HEK293 (cell line): Measurements from ENCODE around the gene ARCN1.

ENCODE experiments used
- GFI1B ChIP-seq: fragments of 450-650 bp; formaldehyde crosslinking; IDR thresholded peaks from 2 replicates; pipeline ENCODE4 v1.5.1; 2016; ENCODE audit warnings: missing biosample characterization, missing genetic modification characterization
- SP2 ChIP-seq: fragments of 450-650 bp; formaldehyde crosslinking; IDR thresholded peaks from 2 replicates; pipeline ENCODE4 v1.5.1; 2016; ENCODE audit warnings: missing biosample characterization, missing genetic modification characterization
- YY1 ChIP-seq: fragments of 450-650 bp; formaldehyde crosslinking; IDR thresholded peaks from 2 replicates; pipeline ENCODE4 v1.5.1; 2018; ENCODE audit warnings: missing biosample characterization, missing genetic modification characterization
- ZBTB8A ChIP-seq: fragments of 450-650 bp; formaldehyde crosslinking; IDR thresholded peaks from 2 replicates; pipeline ENCODE4 v1.5.1; 2016; ENCODE audit warnings: missing biosample characterization, missing genetic modification characterization
- ZNF133 ChIP-seq: fragments of 450-650 bp; formaldehyde crosslinking; IDR thresholded peaks from 2 replicates; pipeline ENCODE4 v1.5.1; 2016; ENCODE audit warnings: missing biosample characterization, missing genetic modification characterization
- ZNF302 ChIP-seq: fragments of 450-650 bp; formaldehyde crosslinking; IDR thresholded peaks from 2 replicates; pipeline ENCODE4 v1.5.1; 2016; ENCODE audit warnings: missing biosample characterization, missing genetic modification characterization, low read depth
- ZNF311 ChIP-seq: fragments of 450-650 bp; formaldehyde crosslinking; IDR thresholded peaks from 2 replicates; pipeline ENCODE4 v1.5.1; 2017; ENCODE audit warnings: missing biosample characterization, missing genetic modification characterization, borderline replicate concordance
- ZNF549 ChIP-seq: fragments of 450-650 bp; IDR thresholded peaks from 2 replicates; pipeline ENCODE4 v1.5.1; 2018; ENCODE audit warnings: missing biosample characterization, missing genetic modification characterization, mild to moderate bottlenecking, inconsistent platforms, moderate library complexity
- ZNF776 ChIP-seq: fragments of 450-650 bp; formaldehyde crosslinking; IDR thresholded peaks from 2 replicates; pipeline ENCODE4 v1.5.0; 2017; ENCODE audit warnings: missing biosample characterization, missing genetic modification characterization, borderline replicate concordance
- ZNF792 ChIP-seq: fragments of 450-650 bp; formaldehyde crosslinking; IDR thresholded peaks from 2 replicates; pipeline ENCODE4 v1.5.1; 2016; ENCODE audit warnings: missing biosample characterization, missing genetic modification characterization
- TF ChIP-seq, protein P1 (sequence below): sonication (generic); formaldehyde crosslinking; IDR thresholded peaks from 2 replicates; pipeline ENCODE4 v1.8.1; 2022; ENCODE audit warnings: mild to moderate bottlenecking, moderate library complexity, missing genetic modification reagents
- TF ChIP-seq, protein P2 (sequence below): fragments of 450-650 bp; formaldehyde crosslinking; IDR thresholded peaks from 2 replicates; pipeline ENCODE4 v1.5.1; 2017; ENCODE audit warnings: missing biosample characterization, missing genetic modification characterization
- TF ChIP-seq, protein P3 (sequence below): fragments of 450-650 bp; formaldehyde crosslinking; IDR thresholded peaks from 2 replicates; pipeline ENCODE4 v1.5.1; 2016; ENCODE audit warnings: missing biosample characterization, missing genetic modification characterization
- TF ChIP-seq, protein P4 (sequence below): fragments of 450-650 bp; formaldehyde crosslinking; IDR thresholded peaks from 2 replicates; pipeline ENCODE4 v1.5.1; 2016; ENCODE audit warnings: missing biosample characterization, missing genetic modification characterization

DNA sequence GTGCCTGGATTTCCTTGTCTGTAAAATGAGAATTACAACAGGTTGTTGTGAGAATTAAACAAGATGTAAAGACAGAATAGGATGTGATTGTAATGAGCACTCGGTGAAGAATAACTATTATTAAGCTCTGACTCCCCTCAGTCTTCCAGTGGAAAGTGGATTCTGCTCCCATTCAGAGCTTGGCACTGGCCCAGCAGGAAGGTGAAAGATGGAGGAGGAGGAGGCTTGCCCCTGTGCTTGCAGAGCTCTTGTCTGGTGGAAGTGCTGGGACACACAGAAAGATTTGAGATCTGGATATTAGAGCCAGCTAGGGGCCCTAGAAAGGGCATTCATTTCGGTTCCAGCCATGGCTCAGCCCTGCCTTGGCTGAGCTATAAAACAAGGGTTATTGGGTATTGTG lies 63.4 kb downstream of the ARCN1 start:
- no peak for TF ChIP-seq SP2 (tag by site-specific recombination)
- TF ChIP-seq, protein P1, sequence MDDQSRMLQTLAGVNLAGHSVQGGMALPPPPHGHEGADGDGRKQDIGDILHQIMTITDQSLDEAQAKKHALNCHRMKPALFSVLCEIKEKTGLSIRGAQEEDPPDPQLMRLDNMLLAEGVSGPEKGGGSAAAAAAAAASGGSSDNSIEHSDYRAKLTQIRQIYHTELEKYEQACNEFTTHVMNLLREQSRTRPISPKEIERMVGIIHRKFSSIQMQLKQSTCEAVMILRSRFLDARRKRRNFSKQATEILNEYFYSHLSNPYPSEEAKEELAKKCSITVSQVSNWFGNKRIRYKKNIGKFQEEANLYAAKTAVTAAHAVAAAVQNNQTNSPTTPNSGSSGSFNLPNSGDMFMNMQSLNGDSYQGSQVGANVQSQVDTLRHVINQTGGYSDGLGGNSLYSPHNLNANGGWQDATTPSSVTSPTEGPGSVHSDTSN (CRISPR knock-in tag) = no peak
- no peak for TF ChIP-seq ZNF311 (tag by site-specific recombination)
- no peak for TF ChIP-seq GFI1B (tag by site-specific recombination)
- TF ChIP-seq, protein P2, sequence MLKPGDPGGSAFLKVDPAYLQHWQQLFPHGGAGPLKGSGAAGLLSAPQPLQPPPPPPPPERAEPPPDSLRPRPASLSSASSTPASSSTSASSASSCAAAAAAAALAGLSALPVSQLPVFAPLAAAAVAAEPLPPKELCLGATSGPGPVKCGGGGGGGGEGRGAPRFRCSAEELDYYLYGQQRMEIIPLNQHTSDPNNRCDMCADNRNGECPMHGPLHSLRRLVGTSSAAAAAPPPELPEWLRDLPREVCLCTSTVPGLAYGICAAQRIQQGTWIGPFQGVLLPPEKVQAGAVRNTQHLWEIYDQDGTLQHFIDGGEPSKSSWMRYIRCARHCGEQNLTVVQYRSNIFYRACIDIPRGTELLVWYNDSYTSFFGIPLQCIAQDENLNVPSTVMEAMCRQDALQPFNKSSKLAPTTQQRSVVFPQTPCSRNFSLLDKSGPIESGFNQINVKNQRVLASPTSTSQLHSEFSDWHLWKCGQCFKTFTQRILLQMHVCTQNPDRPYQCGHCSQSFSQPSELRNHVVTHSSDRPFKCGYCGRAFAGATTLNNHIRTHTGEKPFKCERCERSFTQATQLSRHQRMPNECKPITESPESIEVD (tag by site-specific recombination) = no peak
- TF ChIP-seq ZNF133 (tag by site-specific recombination) = no peak
- no peak for TF ChIP-seq ZNF302
- TF ChIP-seq, protein P3, sequence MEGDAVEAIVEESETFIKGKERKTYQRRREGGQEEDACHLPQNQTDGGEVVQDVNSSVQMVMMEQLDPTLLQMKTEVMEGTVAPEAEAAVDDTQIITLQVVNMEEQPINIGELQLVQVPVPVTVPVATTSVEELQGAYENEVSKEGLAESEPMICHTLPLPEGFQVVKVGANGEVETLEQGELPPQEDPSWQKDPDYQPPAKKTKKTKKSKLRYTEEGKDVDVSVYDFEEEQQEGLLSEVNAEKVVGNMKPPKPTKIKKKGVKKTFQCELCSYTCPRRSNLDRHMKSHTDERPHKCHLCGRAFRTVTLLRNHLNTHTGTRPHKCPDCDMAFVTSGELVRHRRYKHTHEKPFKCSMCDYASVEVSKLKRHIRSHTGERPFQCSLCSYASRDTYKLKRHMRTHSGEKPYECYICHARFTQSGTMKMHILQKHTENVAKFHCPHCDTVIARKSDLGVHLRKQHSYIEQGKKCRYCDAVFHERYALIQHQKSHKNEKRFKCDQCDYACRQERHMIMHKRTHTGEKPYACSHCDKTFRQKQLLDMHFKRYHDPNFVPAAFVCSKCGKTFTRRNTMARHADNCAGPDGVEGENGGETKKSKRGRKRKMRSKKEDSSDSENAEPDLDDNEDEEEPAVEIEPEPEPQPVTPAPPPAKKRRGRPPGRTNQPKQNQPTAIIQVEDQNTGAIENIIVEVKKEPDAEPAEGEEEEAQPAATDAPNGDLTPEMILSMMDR (tag by site-specific recombination) = no peak
- TF ChIP-seq, protein P4, sequence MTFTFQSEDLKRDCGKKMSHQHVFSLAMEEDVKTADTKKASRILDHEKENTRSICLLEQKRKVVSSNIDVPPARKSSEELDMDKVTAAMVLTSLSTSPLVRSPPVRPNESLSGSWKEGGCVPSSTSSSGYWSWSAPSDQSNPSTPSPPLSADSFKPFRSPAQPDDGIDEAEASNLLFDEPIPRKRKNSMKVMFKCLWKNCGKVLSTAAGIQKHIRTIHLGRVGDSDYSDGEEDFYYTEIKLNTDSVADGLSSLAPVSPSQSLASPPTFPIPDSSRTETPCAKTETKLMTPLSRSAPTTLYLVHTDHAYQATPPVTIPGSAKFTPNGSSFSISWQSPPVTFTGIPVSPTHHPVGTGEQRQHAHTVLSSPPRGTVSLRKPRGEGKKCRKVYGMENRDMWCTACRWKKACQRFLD = no peak
- no peak for TF ChIP-seq ZNF792 (tag by site-specific recombination)
- no peak for TF ChIP-seq ZNF776
- no peak for TF ChIP-seq ZBTB8A (tag by site-specific recombination)
- no peak for TF ChIP-seq ZNF549 (tag by site-specific recombination)
- TF ChIP-seq YY1 (tag by site-specific recombination) = no peak
